ENCODE data around the gene ESR1. TPM values are rescaled to one million over a fixed set of nuclear protein-coding genes. Genes with fewer than 3 reads are reported as not detected.

Gene ESR1
- total RNA-seq, 2 donors from 2014 or later, result 0.52 to 4.3 TPM

DNA sequence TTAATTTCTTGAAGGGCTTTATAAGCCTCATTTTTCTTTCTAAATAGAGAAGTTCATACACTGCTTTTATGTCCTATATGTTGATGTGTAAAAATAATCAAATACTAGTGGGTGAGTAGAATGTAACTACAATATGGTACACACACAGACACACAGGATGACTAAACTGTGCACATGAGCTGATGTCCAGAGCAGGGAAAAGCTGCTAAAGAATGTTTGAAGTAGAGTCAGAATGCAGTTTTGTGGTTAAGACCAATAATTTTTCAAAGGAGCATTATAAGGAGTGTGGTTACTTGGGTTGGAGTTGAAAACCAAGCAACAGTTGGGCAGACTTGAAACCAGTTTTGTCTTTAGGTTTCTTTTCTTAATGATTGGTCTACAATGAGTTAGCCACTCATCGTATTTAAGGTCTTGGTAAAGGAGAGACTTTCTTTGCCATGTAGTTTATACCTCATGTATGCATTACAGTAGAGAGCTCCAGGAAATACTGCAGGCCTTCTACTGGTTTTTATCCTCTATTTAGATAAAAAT, 196.6 kb downstream of the ESR1 start:
- intact Hi-C loops (cut with DNase I), result no loop called here
- DNase-seq (no peak), ATAC-seq (no peak)
- H3K27me3 ChIP-seq, result no peaks in the 10 kb centered on the region
- H3K27ac ChIP-seq, result no peak overlapping the region
- no peaks in the 10 kb centered on the region for H3K36me3 ChIP-seq (replicated peaks in 1 of 2; ENCODE audit: insufficient read depth in 1 of 2, low read depth in 2 of 2)
- TF ChIP-seq, protein P1, sequence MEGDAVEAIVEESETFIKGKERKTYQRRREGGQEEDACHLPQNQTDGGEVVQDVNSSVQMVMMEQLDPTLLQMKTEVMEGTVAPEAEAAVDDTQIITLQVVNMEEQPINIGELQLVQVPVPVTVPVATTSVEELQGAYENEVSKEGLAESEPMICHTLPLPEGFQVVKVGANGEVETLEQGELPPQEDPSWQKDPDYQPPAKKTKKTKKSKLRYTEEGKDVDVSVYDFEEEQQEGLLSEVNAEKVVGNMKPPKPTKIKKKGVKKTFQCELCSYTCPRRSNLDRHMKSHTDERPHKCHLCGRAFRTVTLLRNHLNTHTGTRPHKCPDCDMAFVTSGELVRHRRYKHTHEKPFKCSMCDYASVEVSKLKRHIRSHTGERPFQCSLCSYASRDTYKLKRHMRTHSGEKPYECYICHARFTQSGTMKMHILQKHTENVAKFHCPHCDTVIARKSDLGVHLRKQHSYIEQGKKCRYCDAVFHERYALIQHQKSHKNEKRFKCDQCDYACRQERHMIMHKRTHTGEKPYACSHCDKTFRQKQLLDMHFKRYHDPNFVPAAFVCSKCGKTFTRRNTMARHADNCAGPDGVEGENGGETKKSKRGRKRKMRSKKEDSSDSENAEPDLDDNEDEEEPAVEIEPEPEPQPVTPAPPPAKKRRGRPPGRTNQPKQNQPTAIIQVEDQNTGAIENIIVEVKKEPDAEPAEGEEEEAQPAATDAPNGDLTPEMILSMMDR (IDR thresholded peaks at IDR 0.05), result no peak
- TF ChIP-seq POLR2A (IDR thresholded peaks at IDR 0.05), result no peak
- H3K4me3 ChIP-seq, result no peak overlapping the region
- H3K9me3 ChIP-seq, result no peaks in the 10 kb centered on the region
- H3K4me1 ChIP-seq, result no peaks in the 10 kb centered on the region
- 70 to 84% methylated on average over 1 of the region's 1 CpG for WGBS, 2 donors

DNA sequence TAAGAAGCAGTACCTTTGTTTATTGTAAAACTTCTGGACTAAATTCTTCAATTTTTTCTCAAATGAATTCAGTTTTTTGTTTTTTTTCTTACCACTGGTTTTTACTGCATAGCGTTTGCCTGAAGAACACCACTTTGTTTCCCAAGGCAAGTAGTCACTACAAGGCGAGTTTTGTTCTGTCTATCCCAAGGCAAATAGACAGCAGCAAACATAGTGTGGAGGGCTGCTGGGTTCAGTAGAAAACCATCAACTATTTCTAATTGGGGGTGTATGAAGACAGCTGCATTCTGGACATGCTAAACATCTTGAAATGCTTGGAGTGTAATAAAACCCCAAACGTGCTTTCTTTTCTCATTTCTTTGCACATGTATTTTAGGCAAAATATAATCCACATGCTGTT, 197.4 kb downstream of the ESR1 start:
- 43 to 50% methylated on average over 3 of the region's 3 CpGs for WGBS, 2 donors
- intact Hi-C loops (cut with DNase I), result no loop called here
- Histone ChIP-seq H3K4me3 (no peak overlapping the region), H3K36me3 (replicated peaks in 1 of 2; ENCODE audit: insufficient read depth in 1 of 2, low read depth in 2 of 2) (no peaks in the 10 kb centered on the region), H3K27ac (no peak overlapping the region), H3K9me3 (no peaks in the 10 kb centered on the region), H3K27me3 (no peaks in the 10 kb centered on the region), H3K4me1 (no peaks in the 10 kb centered on the region)
- no peak for ATAC-seq
- TF ChIP-seq, protein P1 (IDR thresholded peaks at IDR 0.05), result no peak
- no peak for TF ChIP-seq POLR2A (IDR thresholded peaks at IDR 0.05)
- DNase-seq, result no peak

DNA sequence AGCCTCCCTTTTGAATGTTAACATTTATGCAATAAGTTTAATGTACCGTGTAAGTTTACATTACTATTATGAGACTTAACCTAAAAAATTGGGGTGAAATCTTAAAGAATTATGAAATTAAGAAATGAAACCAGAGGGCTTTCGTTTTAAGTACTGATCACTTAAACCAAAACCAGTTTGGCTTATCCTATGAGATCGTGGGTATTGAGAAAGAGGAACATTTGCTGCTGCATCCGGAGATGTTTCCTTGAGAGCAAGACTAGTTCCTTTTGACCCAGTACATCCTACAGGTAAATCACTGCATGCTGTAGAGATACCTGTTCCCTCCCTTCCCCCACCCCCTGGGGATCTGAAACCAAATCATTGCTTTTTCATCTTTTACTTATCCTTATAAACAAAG, 201.3 kb downstream of the ESR1 start:
- no peak overlapping the region for H3K4me3 ChIP-seq
- H3K27ac ChIP-seq, result no peak overlapping the region
- H3K9me3 ChIP-seq, result no peaks in the 10 kb centered on the region
- no peaks in the 10 kb centered on the region for H3K4me1 ChIP-seq
- no peaks in the 10 kb centered on the region for H3K36me3 ChIP-seq (replicated peaks in 1 of 2; ENCODE audit: insufficient read depth in 1 of 2, low read depth in 2 of 2)
- no peak for ATAC-seq
- intact Hi-C loops (cut with DNase I), result no loop called here
- no peaks in the 10 kb centered on the region for H3K27me3 ChIP-seq
- DNase-seq, result no peak
- no peak for TF ChIP-seq POLR2A (IDR thresholded peaks at IDR 0.05)
- TF ChIP-seq, protein P1 (IDR thresholded peaks at IDR 0.05), result no peak
- WGBS, 2 donors, result 43 to 67% methylated on average over 4 of the region's 4 CpGs

DNA sequence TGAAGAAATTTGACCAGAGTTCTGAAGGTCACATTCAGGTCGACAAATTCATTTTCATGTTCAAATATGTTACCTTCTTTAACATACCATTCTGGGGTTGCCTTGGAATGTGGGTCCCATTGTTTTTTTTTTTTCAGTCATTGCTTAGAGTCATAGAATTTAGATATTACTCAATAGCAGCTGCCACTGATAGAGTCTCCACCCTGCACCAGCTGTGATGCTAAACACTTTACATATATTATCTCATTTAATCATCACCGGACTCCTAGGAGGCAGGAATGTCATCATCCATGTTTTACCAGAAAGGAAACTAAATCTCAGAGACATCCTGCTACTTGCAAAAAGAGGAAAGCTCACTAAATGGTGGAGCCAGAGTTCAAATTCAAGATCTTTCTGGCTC, 204.7 kb downstream of the ESR1 start:
- WGBS, 2 donors, result 72 to 76% methylated on average over 2 of the region's 2 CpGs
- intact Hi-C loops (cut with DNase I), result no loop called here
- no peak overlapping the region for H3K4me3 ChIP-seq

DNA sequence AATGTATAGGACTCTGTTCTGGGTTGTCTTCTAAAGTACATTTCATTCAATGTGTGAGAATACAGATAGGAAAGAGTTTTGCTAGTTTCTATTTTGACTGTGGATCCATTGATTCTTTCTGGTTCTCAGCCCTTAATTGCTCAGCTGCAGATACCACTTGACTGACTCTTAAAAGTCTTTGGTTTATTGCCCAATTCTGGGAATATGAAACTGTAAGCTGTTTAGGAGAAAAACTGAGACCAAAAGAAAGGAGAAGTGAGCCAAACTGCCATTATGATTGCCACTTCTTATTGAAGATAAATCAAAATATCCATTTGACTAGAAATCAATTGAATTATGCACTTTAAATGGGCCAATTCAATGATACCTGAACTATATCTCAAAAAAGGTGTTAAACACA, 211.4 kb downstream of the ESR1 start:
- DNase-seq (no peak), ATAC-seq (no peak)
- Histone ChIP-seq H3K27me3 (no peaks in the 10 kb centered on the region), H3K9me3 (no peaks in the 10 kb centered on the region), H3K36me3 (replicated peaks in 1 of 2; ENCODE audit: insufficient read depth in 1 of 2, low read depth in 2 of 2) (no peaks in the 10 kb centered on the region), H3K4me1 (no peaks in the 10 kb centered on the region), H3K4me3 (no peak overlapping the region), H3K27ac (no peak overlapping the region)
- no peak for TF ChIP-seq POLR2A (IDR thresholded peaks at IDR 0.05)
- TF ChIP-seq, protein P1 (IDR thresholded peaks at IDR 0.05), result no peak
- intact Hi-C loops (cut with DNase I), result no loop called here

More for the DNA sequence above, 204.7 kb downstream of the ESR1 start:
- DNase-seq (no peak), ATAC-seq (no peak)
- TF ChIP-seq, protein P1 (IDR thresholded peaks at IDR 0.05), result no peak
- no peak for TF ChIP-seq POLR2A (IDR thresholded peaks at IDR 0.05)
- Histone ChIP-seq H3K27ac (no peak overlapping the region), H3K9me3 (no peaks in the 10 kb centered on the region), H3K4me1 (no peaks in the 10 kb centered on the region), H3K27me3 (no peaks in the 10 kb centered on the region), H3K36me3 (replicated peaks in 1 of 2; ENCODE audit: insufficient read depth in 1 of 2, low read depth in 2 of 2) (no peaks in the 10 kb centered on the region)
